ENCODE results near the gene RNU6-1.

RNU6-1 gene

GRCh38 chr15:67880651-67881182, 40.9 kb upstream of the RNU6-1 start:
- Histone ChIP-seq H3K4me2 (ENCODE audit: insufficient read depth, low read length, poor library complexity, severe bottlenecking) (no peak overlapping the region), H2BK15ac (ENCODE audit: low read length) (no peak overlapping the region), H2BK120ac (ENCODE audit: low read depth, low read length) (no peak overlapping the region), H3K36me3 (replicated peaks in 1 of 2; ENCODE audit: control insufficient read depth in 2 of 2, insufficient read depth in 2 of 2, low read length in 2 of 2) (no peaks in the 10 kb centered on the region), H3K27me3 (ENCODE audit: control insufficient read depth in 3 of 3, insufficient read depth in 3 of 3, low read depth in 1 of 3, low read length in 3 of 3) (no peaks in the 10 kb centered on the region), H2AK5ac (ENCODE audit: low read depth, low read length) (no peak overlapping the region), H3K18ac (ENCODE audit: low read length) (no peak overlapping the region), H3K4me3 (ENCODE audit: low read length in 2 of 2) (no peak overlapping the region), H3K79me1 (ENCODE audit: low read depth, low read length) (no peaks in the 10 kb centered on the region), H2AFZ (ENCODE audit: low read length) (no peak overlapping the region), H3K9ac (ENCODE audit: low read depth, low read length, poor library complexity) (no peak overlapping the region), H2BK5ac (ENCODE audit: low read length) (no peak overlapping the region), H2BK12ac (ENCODE audit: low read length) (no peak overlapping the region), H3K14ac (ENCODE audit: low read length) (no peak overlapping the region), H3K4me1 (ENCODE audit: control insufficient read depth in 2 of 2, insufficient read depth in 1 of 2, low read depth in 1 of 2, low read length in 2 of 2) (peaks cover 13 to 21% of the 10 kb centered on the region in 2 donors), H3K4ac (ENCODE audit: low read length) (no peak overlapping the region), H3K27ac (replicated peaks; ENCODE audit: low read length) (no peak overlapping the region), H3K23ac (ENCODE audit: low read depth, low read length, poor library complexity) (no peak overlapping the region), H4K91ac (ENCODE audit: low read depth, low read length, poor library complexity) (no peak overlapping the region), H3K9me3 (replicated peaks in 1 of 2; ENCODE audit: control insufficient read depth in 2 of 2, insufficient read depth in 1 of 2, low read depth in 1 of 2, low read length in 2 of 2) (no peaks in the 10 kb centered on the region), H4K8ac (ENCODE audit: low read depth, low read length) (no peak overlapping the region)
- no peak for DNase-seq (ENCODE audit: low spot score)
- WGBS, 2 donors (ENCODE audit: extremely low coverage in 2 of 2, insufficient read length in 2 of 2, insufficient replicate concordance in 1 of 2), result no CpG with 5 or more reads among the region's 3 CpGs

DNA sequence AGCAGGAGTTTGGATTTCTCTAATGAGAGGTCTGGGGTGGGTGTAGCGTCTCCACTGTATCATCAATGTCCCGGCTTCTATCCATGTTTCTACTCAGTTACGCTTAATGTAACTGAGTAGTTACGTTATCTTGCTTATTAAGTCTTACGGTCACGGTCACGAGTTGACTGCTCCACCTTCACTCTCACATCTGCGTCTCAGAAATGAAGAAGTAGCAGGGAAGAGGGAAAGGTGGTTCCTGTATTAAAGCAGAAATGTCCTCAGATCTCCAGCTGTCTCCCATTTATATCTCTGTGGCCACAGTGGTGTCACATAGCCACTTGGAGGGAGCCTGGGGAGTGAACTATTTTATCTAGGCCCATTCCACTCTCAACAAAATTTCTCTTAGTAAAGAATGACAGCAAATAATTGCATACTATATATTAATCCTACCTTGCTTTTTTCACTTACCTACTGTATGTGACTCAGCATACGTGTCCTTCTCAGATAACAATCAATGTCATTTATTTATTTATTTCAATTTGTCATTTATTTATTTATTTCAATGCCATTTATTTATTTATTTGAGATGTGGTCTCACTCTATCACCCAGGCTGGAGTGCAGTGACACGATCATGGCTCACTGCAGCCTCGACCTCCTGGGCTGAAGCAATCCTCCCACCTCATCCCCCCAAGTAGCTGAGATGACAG, 39.7 kb upstream of the RNU6-1 start:
- H3K18ac ChIP-seq (ENCODE audit: low read length), result no peak overlapping the region
- no peak overlapping the region for H2BK120ac ChIP-seq (ENCODE audit: low read depth, low read length)
- H3K9ac ChIP-seq (ENCODE audit: low read depth, low read length, poor library complexity), result no peak overlapping the region
- WGBS, 2 donors (ENCODE audit: extremely low coverage in 2 of 2, insufficient read length in 2 of 2, insufficient replicate concordance in 1 of 2), result no CpG with 5 or more reads among the region's 11 CpGs
- no peak overlapping the region for H3K27ac ChIP-seq (replicated peaks; ENCODE audit: low read length)
- H3K9me3 ChIP-seq (replicated peaks in 1 of 2; ENCODE audit: control insufficient read depth in 2 of 2, insufficient read depth in 1 of 2, low read depth in 1 of 2, low read length in 2 of 2), result no peaks in the 10 kb centered on the region
- no peak overlapping the region for H4K8ac ChIP-seq (ENCODE audit: low read depth, low read length)
- DNase-seq (ENCODE audit: low spot score), result no peak
- H2BK5ac ChIP-seq (ENCODE audit: low read length), result no peak overlapping the region
- no peaks in the 10 kb centered on the region for H3K79me1 ChIP-seq (ENCODE audit: low read depth, low read length)
- no peak overlapping the region for H2BK15ac ChIP-seq (ENCODE audit: low read length)
- no peak overlapping the region for H3K4me2 ChIP-seq (ENCODE audit: insufficient read depth, low read length, poor library complexity, severe bottlenecking)
- no peak overlapping the region for H2AFZ ChIP-seq (ENCODE audit: low read length)
- no peak overlapping the region for H2BK12ac ChIP-seq (ENCODE audit: low read length)
- no peaks in the 10 kb centered on the region for H3K36me3 ChIP-seq (replicated peaks in 1 of 2; ENCODE audit: control insufficient read depth in 2 of 2, insufficient read depth in 2 of 2, low read length in 2 of 2)
- H3K23ac ChIP-seq (ENCODE audit: low read depth, low read length, poor library complexity), result no peak overlapping the region
- peaks cover 13 to 18% of the 10 kb centered on the region in 2 donors for H3K4me1 ChIP-seq (ENCODE audit: control insufficient read depth in 2 of 2, insufficient read depth in 1 of 2, low read depth in 1 of 2, low read length in 2 of 2)
- no peak overlapping the region for H4K91ac ChIP-seq (ENCODE audit: low read depth, low read length, poor library complexity)
- H2AK5ac ChIP-seq (ENCODE audit: low read depth, low read length), result no peak overlapping the region
- H3K14ac ChIP-seq (ENCODE audit: low read length), result no peak overlapping the region
- H3K4ac ChIP-seq (ENCODE audit: low read length), result no peak overlapping the region
- no peaks in the 10 kb centered on the region for H3K27me3 ChIP-seq (ENCODE audit: control insufficient read depth in 3 of 3, insufficient read depth in 3 of 3, low read depth in 1 of 3, low read length in 3 of 3)
- no peak overlapping the region for H3K4me3 ChIP-seq (ENCODE audit: low read length in 2 of 2)

GRCh38 chr15:67878712-67879206, 38.9 kb upstream of the RNU6-1 start:
- no peak overlapping the region for H4K91ac ChIP-seq (ENCODE audit: low read depth, low read length, poor library complexity)
- H2BK12ac ChIP-seq (ENCODE audit: low read length), result no peak overlapping the region
- H3K14ac ChIP-seq (ENCODE audit: low read length), result no peak overlapping the region
- no peak overlapping the region for H3K23ac ChIP-seq (ENCODE audit: low read depth, low read length, poor library complexity)
- no peaks in the 10 kb centered on the region for H3K36me3 ChIP-seq (replicated peaks in 1 of 2; ENCODE audit: control insufficient read depth in 2 of 2, insufficient read depth in 2 of 2, low read length in 2 of 2)
- no peak overlapping the region for H4K8ac ChIP-seq (ENCODE audit: low read depth, low read length)
- no peak overlapping the region for H3K4me3 ChIP-seq (ENCODE audit: low read length in 2 of 2)
- no peak overlapping the region for H3K27ac ChIP-seq (replicated peaks; ENCODE audit: low read length)
- H3K4me2 ChIP-seq (ENCODE audit: insufficient read depth, low read length, poor library complexity, severe bottlenecking), result no peak overlapping the region
- no peak overlapping the region for H2AK5ac ChIP-seq (ENCODE audit: low read depth, low read length)
- H3K9ac ChIP-seq (ENCODE audit: low read depth, low read length, poor library complexity), result no peak overlapping the region
- H2AFZ ChIP-seq (ENCODE audit: low read length), result no peak overlapping the region
- WGBS, 2 donors (ENCODE audit: extremely low coverage in 2 of 2, insufficient read length in 2 of 2, insufficient replicate concordance in 1 of 2), result no CpG with 5 or more reads among the region's 2 CpGs
- H3K79me1 ChIP-seq (ENCODE audit: low read depth, low read length), result no peaks in the 10 kb centered on the region
- H2BK5ac ChIP-seq (ENCODE audit: low read length), result no peak overlapping the region
- no peaks in the 10 kb centered on the region for H3K27me3 ChIP-seq (ENCODE audit: control insufficient read depth in 3 of 3, insufficient read depth in 3 of 3, low read depth in 1 of 3, low read length in 3 of 3)
- no peak overlapping the region for H2BK15ac ChIP-seq (ENCODE audit: low read length)
- H3K4me1 ChIP-seq (ENCODE audit: control insufficient read depth in 2 of 2, insufficient read depth in 1 of 2, low read depth in 1 of 2, low read length in 2 of 2), result peaks cover 7 to 11% of the 10 kb centered on the region in 2 donors
- H3K18ac ChIP-seq (ENCODE audit: low read length), result no peak overlapping the region
- peaks cover 0 to 1% of the 10 kb centered on the region in 2 donors for H3K9me3 ChIP-seq (replicated peaks in 1 of 2; ENCODE audit: control insufficient read depth in 2 of 2, insufficient read depth in 1 of 2, low read depth in 1 of 2, low read length in 2 of 2)
- no peak for DNase-seq (ENCODE audit: low spot score)
- no peak overlapping the region for H2BK120ac ChIP-seq (ENCODE audit: low read depth, low read length)
- no peak overlapping the region for H3K4ac ChIP-seq (ENCODE audit: low read length)

DNA sequence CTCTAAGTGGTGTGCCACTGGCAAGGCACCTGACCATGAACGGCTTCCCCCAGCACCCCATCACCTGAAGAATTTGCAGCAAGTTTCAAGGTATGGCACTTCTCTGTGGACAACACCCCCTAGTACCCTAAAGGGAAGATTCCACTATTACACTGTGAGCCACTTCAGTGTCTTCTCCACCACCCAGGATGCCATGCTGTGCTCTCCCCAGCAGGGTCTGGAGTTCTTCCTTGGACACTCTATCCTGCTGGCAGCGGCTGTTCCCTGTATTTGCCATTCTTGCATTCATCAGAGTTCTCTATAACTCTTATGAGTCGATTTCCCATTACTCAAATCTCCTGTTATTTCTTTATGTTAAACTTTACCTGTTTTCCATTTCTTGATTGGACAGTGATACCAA, 33.9 kb upstream of the RNU6-1 start:
- Histone ChIP-seq H2AK5ac (ENCODE audit: low read depth, low read length) (no peak overlapping the region), H3K27me3 (ENCODE audit: control insufficient read depth in 3 of 3, insufficient read depth in 3 of 3, low read depth in 1 of 3, low read length in 3 of 3) (no peaks in the 10 kb centered on the region), H3K14ac (ENCODE audit: low read length) (no peak overlapping the region), H2AFZ (ENCODE audit: low read length) (no peak overlapping the region), H3K9me3 (replicated peaks in 1 of 2; ENCODE audit: control insufficient read depth in 2 of 2, insufficient read depth in 1 of 2, low read depth in 1 of 2, low read length in 2 of 2) (peaks cover 6 to 20% of the 10 kb centered on the region in 2 donors), H4K8ac (ENCODE audit: low read depth, low read length) (no peak overlapping the region), H4K91ac (ENCODE audit: low read depth, low read length, poor library complexity) (no peak overlapping the region), H3K36me3 (replicated peaks in 1 of 2; ENCODE audit: control insufficient read depth in 2 of 2, insufficient read depth in 2 of 2, low read length in 2 of 2) (no peaks in the 10 kb centered on the region), H3K4ac (ENCODE audit: low read length) (no peak overlapping the region), H2BK5ac (ENCODE audit: low read length) (no peak overlapping the region), H3K23ac (ENCODE audit: low read depth, low read length, poor library complexity) (no peak overlapping the region), H3K18ac (ENCODE audit: low read length) (no peak overlapping the region), H2BK120ac (ENCODE audit: low read depth, low read length) (no peak overlapping the region), H2BK15ac (ENCODE audit: low read length) (no peak overlapping the region), H3K4me2 (ENCODE audit: insufficient read depth, low read length, poor library complexity, severe bottlenecking) (no peak overlapping the region), H3K79me1 (ENCODE audit: low read depth, low read length) (no peaks in the 10 kb centered on the region), H3K9ac (ENCODE audit: low read depth, low read length, poor library complexity) (no peak overlapping the region), H3K4me3 (ENCODE audit: low read length in 2 of 2) (no peak overlapping the region), H3K4me1 (ENCODE audit: control insufficient read depth in 2 of 2, insufficient read depth in 1 of 2, low read depth in 1 of 2, low read length in 2 of 2) (peaks cover 0 to 4% of the 10 kb centered on the region in 2 donors), H2BK12ac (ENCODE audit: low read length) (no peak overlapping the region), H3K27ac (replicated peaks; ENCODE audit: low read length) (no peak overlapping the region)
- no peak for DNase-seq (ENCODE audit: low spot score)
- no CpG with 5 or more reads among the region's 3 CpGs for WGBS, 2 donors (ENCODE audit: extremely low coverage in 2 of 2, insufficient read length in 2 of 2, insufficient replicate concordance in 1 of 2)

Data from neuronal stem cell (in vitro differentiated cells).